T-helper 9 cell (primary cell): Measurements from ENCODE around the gene NR1H4.
"Not testable (repeated sequence)": the region's sequence is repeated elsewhere in the genome, so short reads cannot be mapped to it uniquely, and the experiment has no call there.

Experiments
- DNase-seq: peaks from one replicate; pipeline ENCODE4 v3.0.0-alpha.2; 2020

Gene NR1H4

DNA sequence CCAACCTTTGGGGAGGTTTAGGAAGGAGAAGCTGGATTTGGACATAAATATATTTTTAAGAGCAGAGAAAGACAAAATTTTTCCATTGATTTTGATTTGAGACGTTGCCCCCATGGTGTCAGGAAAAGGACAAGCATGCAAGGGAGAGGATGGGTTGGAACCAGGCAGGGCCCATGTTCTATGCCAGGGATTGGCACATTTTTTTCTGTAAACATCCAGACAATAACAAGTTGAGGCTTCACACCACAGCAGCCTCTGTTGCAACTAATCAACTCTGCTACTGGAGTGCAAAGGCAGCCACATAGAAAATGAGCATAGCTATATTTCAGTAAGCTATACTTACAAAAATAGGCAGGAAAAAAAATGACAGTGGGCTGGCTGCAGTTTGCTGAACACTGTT is 44.7 kb downstream of the NR1H4 start:
- no peak for DNase-seq

DNA sequence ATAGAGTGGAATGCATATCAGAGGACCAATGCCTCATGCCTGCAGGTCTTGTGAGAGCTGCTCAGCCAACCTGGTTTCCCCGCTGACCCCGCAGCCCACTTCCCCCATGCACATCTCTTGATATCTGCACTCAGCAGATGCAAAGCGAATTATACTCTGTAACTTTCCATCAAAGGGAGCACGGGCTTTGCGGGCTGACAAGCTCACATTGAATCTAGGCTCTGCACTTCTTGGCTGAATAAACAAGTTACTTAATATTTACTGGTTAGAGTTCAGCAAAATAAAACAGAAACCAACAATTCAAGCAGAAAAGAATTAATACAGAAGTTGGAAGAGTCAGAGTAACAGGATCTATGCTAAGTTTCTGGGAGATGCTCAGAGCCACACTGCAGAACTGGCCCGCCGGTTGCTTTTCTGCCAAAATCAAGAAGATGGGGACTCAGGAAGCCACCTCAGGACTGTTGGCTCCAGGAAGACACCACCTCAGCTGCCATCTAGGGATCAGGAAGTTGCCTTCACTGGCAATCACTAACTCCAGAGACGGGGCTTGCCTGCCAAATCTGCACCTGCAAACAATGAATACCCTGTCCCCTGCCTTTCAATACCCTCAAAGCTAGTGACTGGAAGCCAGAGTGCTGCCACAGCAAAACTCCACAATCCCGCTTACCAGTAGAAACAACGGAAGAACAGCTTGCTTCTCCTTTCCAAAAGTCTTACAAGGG is 46.5 kb downstream of the NR1H4 start:
- DNase-seq: no peak

DNA sequence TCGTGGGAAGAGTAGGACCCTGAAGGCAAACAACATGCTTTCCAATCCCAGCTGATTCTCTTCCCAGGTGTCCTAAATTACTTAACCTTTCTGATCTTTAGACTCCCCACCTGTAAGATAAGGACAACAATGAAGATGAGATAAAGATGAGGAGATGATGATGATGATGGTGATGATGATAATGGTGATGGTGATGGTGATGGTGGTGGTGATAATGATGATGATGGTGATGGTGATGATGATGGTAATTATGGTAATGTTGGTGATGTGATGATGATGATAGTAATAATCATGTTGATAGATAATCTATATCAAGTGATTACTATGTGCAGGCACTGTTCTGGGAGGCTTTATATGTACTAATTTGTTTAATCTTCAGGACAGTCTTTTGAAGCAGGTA is 48.3 kb downstream of the NR1H4 start:
- DNase-seq: no peak

DNA sequence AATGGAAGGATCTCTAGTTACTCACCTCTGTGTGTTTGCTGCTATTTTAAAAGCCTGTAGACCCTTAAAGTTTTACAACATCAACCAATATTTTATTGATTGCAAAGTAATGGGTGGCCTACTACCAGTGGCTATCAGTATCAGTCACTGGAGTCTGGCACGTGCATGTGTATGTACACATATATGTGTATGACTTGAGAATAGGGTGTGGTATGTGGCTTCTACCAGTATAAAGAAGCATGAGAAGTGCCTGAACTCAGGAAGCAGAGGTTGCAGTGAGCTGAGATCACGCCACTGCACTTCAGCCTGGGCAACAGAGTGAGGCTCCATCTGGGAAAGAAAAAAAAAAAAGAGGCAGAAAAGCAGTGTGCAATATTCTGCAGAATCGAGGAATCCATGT is 54.4 kb downstream of the NR1H4 start:
- no peak for DNase-seq

DNA sequence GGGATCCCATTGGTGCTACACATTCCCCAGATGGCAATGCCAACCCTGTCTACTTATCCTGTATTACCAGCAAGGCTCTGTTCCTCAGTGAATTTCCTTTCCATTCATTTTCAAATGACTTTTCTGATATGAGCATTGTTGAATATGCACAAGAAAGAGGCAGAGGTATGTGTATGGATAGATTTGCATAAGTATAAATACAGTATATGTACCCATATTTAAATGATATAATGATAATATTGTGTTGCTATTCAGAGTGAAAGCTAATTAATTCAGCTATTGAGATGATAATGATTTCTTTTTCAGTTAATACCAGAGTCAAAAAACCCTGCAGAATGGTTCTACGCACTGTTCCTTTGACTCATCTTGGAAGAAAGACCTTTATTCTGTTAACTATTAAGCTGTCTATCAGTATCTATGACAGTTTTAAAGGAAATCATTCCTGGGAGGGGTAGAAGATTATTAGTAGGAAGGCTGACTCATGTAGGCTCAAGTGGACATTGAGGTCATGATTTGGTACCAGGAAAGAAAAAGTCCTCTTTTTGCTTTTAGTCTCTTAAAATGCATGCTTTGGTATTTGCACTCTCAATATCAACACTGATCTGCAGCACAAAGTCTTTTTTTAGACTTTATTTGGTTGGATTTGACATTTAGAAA is 54.9 kb downstream of the NR1H4 start:
- no peak for DNase-seq

DNA sequence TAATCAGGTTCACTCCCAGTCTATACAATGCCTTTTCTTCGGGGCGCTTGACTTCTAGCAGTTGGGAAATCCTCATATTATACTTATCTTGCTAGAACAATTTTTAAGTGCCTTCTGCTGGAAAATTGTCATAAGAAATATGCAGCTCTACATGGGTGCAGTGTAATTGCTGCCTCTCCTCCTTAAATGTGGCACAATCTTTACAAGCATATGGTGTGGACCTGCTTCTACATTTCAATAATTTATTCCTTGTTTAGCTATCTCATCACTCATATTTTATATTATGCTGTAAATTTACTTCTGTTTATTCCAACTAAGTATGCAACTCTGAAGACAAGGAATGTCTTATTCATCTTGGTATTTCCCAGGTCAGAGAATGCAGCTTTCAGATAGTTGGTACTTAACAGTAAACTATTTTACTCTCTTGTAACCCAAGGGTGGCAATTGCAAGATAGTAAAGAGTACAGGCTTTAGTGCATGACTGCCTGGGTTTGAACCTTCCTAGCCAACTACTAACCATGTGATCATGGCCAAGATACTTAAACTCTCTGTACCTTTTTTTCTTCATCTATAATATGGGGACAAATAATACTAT is 56.2 kb downstream of the NR1H4 start:
- DNase-seq: no peak

DNA sequence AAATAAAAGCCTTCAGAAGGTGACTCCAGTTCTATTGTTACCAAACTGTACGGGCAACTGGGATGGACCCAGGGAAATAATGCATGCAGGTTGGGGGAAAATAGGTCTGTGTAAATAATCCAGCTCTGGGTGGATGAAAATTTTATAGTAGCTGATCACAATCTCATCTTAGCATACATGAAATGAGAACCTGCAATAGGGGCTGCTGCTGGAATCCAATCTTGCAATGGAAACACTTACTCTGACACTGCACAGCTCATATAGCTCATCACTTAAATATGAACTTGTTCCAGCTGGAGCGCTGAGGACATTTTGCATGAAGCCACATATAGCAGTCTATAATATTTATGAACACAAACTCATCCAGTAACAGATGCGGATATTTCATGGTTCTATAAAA is 59.7 kb downstream of the NR1H4 start:
- no peak for DNase-seq

DNA sequence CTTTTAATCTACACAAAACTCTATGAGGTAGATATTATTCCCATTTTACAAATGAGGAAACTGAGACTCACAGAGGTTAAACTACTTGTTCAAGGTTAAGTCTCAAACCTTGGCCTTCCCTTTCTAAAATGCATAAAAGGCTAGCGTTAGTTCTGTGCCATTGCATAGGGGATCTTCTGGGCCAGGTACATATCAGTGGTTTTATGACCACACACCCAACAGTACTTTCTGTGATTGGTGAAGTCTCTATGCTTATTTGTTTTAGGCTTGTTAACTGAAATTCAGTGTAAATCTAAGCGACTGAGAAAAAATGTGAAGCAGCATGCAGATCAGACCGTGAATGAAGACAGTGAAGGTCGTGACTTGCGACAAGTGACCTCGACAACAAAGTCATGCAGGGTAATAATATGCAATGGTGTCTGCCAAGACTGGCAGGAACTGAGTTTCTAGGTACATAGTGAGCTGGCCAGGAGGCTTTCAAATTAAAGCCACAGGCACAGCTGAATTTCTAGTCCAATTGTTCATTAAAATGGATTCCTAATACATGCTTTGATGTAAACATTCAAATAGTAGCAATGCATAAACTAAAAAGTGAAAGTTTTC is 61.1 kb downstream of the NR1H4 start:
- DNase-seq: no peak

DNA sequence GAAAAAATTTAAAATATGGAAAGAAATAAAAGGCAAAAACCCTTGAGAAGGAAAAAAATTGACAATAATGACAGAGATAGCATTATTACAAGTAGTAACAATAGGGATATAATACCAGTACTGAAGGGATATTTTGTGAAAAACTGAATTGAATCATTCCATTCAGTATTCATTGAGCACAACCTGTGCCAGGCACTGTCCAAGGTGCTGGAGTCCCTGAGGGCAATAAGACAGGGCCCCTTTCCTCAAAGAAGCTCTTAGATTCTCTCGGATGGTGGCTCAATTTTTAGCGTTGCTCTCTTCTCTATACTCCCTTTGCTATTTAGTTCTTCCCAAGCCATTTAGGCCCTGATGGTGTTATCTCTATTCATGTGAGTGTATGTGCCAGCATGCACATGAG is 65.5 kb downstream of the NR1H4 start:
- DNase-seq: no peak

DNA sequence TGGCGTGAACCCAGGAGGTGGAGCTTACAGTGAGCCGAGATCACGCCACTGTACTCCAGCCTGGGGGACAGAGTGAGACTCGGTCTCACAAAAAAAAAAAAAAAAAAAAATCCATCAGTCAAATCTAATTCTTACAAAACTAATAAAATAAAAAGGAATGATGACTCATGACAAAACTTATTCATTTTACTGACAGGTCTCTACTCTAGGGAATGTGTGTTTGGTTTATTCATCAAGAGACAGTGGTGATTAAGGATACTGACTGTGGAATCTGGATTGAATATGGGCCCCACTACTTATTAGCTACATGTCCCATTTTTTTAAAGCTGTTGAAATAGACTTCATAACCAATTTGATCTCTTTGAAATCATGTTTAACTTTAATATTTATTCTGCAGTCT is 70.5 kb downstream of the NR1H4 start:
- DNase-seq: no peak

DNA sequence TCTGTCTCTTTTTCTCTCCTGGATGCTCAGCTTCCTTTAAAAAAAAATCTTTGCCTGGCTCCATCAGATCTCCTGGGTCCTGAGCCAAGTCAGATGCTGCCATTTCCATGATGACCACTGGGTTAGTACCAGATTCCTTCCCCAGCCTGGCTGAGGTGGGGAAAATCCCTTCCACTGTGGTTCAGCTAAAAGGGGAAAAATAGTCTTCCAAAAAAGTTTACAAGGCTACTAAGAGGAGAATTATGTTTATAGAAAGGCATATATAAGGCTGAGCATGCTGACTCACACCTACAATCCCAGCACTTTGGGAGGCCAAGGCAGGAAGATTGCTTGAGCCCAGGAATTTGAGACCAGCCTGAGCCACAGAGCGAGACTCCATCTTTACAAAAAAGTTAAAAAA is 71.4 kb downstream of the NR1H4 start:
- no peak for DNase-seq

DNA sequence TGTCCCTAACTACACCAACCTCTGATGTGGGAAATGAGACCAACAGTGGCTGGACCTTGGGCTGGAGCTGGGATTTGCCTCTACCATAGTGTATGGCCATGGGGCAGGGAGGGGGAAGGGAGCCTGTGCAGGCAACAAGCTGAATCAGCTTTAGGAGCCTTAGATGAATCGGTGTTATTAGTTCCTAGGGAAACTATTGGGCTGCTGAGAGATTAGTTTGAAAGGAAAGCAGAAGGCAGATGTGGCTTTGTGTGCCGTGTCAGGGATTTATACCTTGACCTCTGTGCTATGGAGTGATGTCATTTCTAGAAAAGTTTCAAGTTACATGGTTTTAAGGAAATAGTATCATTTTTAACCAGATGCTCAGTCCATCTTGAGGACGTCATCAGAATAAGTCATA is 80.3 kb downstream of the NR1H4 start:
- DNase-seq: no peak

DNA sequence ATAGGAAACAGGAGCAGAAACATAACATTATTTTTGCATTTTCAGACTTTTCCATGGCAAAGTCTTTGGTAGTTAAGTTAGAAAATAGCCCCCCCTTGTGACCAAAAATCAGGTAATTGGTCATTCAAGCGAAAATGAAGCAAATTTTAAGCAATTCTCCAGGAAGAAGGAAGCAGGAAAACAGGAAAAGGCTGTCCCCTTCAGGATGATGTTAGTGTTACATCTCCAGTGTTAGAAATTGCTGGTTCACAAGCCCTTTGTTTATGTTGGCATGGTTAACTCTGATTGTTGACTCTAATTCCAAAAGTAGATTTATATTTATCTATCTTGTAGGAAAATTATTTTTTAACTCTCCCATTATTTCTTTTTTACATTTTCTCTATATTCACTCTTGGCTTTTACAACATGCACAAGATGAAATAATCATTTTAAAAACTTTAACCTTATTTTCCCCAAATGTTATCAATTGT is 81.0 kb downstream of the NR1H4 start:
- no peak for DNase-seq

DNA sequence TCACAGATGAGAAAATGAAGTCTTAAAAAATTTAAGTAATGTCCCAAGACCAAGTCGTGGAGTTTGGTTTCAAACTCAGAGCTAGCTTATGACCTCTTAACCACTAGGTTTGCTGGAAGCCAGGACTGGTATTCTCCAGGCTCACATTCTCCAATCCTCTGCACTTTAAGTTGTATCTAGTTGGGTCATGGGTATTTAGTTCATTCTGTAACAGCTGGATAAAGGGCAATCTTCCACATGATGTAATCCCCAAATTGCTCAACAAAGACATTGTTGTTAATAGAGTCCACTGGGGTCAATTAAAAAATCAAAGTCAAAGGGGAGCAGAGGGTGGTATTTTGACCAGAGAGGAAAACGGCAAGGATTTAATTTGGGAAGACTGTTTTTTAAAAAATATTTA is 82.1 kb downstream of the NR1H4 start:
- DNase-seq: no peak

DNA sequence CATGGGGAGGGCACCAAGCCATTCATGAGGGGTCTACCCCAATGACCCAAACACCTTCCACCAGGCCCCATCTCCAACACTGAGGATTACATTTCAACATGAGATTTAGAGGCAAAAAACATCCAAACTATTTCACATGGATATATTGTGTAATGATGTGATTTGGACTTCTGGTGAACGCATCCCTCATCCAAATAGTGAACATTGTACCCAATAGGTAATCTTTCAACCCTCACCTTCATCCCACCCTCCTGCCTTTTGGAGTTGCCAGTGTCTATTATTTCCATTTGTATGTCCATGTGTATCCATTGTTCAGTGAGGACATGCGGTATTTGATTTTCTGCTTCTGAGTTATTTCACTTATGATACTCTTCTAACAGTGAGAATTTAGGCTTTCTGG is 83.7 kb downstream of the NR1H4 start:
- DNase-seq: no peak

DNA sequence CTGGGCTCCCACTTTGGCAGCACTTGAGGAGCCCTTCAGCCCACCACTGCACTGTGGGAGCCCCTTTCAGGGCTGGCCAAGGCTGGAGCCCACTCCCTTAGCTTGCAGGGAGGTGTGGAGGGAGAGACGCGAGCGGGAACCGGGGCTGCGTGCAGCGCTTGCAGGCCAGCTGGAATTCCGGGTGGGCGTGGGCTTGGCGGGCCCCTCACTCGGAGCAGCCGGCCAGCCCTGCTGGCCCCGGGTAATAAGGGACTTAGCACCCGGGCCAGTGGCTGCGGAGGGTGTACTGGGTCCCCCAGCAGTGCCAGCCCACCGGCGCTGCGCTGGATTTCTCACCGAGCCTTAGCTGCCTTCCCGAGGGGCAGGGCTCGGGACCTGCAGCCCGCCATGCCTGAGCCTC is 85.6 kb downstream of the NR1H4 start:
- not testable (repeated sequence) for DNase-seq

DNA sequence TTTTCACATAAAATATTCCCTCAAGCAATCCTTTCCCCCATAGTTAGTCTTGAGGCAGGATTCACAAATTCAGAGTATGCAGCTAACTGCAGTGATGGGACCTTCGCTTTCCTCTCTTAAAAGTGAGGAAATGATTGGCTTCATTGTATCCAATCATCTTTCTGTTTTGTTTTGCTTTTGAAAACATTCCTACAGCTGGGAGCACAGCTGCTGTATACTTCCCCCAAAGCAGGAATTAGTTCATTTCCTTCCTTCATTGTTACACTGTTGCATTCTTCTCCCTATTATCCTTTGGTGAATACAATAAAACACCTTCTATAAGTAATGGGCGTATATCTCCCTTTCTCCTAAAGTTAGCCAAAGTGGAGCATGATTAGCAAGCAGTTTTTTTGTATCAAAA is 90.4 kb downstream of the NR1H4 start:
- DNase-seq: no peak

DNA sequence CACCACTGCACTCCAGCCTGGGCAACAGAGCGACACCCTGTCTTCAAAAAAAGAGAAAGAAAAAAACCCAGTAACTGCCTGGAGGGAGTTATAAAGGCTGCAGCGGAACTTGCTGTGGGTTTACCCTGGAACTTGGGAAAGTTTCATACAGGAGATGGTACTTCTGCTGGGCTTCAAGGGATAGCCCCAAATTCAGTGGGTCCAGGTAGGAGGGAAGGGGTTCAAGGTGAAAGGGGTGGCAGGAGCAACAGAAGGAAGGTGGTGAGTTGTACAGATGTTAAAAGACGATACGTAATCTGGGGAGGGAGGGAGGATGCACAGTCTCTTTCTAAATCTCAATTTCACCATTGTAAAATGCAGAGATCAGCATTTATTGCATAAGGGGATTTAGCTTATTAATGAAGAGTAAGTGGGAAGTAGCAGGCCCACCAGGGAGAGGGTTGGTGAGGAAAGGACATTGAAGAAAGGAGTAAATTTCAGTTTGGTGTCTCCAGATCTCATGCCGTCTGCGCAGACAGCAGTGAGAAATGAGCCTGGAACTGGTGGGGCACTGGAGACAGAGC is 91.3 kb downstream of the NR1H4 start:
- DNase-seq: no peak

DNA sequence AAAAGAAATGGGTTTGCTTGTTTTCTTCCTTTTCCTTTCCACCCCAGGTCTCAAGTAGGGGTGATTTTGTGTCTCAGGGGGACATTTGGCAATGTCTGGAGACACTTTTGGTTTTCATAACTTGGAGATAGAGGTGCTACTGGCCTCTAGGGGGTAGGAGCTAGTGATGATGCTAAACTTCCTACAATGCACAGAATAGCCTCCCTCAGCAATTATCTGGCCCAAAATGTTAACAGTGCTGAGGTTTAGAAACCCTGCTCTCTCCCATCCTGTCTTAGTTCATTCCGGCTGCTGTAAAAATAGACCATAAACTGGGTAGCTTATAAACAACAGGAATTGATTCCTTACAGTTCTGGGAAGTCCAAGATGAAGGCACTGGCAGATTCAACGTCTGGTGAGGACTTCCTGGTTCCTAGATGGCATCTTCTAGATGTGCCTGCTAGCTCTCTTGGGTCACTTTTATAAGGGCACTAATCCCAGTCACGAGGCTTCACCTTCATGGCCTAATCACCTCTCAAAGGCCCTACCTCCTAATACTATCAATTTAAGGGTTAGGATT is 92.4 kb downstream of the NR1H4 start:
- no peak for DNase-seq

DNA sequence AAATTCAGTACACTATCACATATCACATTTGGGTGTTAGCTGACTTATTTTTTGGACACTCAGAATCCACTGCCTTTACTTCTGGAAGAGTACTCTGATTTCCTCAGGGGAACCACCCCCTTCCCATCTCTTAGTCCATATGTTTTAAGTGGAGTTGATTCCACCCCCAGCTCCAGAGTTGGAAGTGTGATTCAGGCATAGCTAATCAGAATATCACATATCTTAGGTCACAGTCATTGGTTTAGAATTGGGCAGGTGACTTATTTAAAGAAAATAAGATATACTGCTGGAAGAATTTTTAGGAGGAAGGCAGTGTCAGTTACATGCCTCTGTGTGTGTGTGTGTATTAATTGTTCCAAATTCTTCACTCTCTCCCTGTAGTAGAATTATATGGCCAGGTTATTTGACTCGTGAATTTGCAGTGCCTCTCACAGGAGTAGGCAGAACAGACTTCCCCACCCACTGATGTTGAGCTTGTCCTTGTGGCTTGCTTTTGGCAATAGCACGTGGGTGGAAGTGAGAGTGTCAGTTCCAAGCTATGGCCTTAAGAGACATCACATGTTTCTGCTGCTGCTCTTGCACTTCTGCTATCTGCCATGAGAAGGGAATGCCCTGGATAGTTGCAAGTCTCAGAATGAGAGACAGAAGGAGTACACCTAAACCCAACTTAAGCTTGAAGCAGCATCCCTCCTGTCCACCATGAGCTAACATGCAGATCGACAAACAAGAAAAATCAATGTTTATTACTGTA is 93.4 kb downstream of the NR1H4 start:
- DNase-seq: no peak

DNA sequence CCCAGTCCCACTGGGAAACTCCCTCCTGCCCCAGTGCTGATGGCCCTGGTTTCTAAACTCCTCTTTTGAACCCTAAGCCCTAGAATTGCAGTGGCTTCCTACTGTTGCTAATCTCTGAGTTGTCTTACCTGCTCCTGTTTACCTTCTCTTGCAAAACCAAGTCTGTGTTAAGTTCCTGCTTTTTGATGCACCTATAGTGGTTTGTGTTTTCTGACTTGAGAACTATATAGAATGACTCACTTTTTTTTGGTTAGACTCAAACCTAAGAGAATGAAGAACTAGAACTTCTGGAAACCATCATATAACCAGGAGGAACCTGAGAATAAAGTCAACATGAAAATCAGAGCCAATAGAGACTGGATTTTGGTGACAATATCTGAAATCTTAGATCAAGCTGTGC is 94.3 kb downstream of the NR1H4 start:
- no peak for DNase-seq

DNA sequence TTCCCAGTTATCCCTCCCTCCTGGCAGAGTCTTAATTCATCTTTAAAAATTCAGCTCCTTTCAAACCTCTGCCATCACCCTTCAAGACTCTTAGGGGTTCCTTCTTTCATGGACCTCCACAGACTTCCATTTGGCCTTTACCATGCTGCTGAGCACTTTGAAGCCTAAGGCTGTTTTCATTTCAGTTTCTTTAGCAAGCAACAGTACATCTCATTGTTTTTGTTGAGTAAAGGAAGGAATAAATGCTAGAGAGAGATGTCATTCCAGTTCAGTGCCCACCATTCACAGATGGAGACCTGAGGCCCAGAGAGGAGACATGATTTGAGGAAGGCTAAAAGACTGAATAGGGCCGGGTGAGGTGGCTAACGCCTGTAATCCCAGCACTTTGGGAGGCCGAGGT is 98.5 kb downstream of the NR1H4 start:
- DNase-seq: no peak
